HG03039 (cell line): ENCODE data around the gene DEGS2.
"Not testable (repeated sequence)": the region's sequence is repeated elsewhere in the genome, so short reads cannot be mapped to it uniquely, and the experiment has no call there.

Experiments
- ATAC-seq: cut with Tn5 transposase; IDR thresholded peaks from one replicate; pipeline ENCODE4 v1.9.1; 2021; ENCODE audit warnings: mild to moderate bottlenecking, moderate library complexity; ENCODE audit not compliant: unreplicated experiment

The DEGS2 gene

GRCh38 chr14:100180671-100181070 is 21.2 kb upstream of the DEGS2 start:
- ATAC-seq: not testable (repeated sequence)

GRCh38 chr14:100178691-100179090 is 19.2 kb upstream of the DEGS2 start:
- no peak for ATAC-seq

DNA sequence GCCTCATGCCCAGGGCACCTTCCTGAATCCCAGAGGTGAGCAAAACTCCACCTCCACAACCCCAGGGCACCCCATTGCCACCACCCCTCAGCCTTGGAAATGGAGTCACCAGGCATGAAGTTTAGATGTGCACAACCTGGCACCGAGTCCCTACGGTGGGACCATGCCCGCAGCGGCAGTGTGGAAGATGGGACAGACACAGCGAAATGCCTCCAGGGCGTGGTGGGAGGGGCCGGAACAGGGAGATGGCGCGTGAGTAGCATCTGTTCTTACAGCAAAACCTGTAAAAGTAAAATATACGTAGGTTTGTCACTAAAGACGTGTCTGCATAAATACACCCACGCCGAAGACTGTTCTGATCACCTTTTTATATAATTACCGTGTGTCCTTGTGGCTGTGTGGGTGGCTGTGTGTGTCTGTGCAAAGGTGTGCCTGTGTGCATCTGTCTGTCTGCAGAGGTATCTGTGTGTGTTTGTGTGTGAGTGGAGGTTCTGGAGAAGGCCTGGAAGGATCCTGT is 17.4 kb upstream of the DEGS2 start:
- ATAC-seq: no peak

- no peak for ATAC-seq
Measured at GRCh38 chr14:100173353-100173752, 13.9 kb upstream of the DEGS2 start.

DNA sequence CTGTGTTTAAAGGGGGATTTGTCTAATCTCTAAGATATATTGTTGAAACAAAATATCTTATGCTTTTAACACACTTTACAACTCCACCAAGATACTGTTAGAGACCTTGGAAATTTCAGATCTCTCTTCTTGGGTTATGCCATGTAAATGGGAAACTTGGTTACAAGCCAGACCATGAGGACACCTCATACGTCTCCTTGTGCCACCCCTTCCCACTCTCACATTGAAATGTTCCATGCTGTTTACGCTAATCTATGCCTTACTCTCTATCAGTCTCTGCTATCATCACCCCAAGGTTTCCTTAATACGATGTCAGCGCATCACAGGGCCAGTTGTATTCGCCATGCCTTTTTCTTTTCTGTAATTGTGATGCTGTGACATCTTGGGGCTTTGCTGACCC is 13.4 kb upstream of the DEGS2 start:
- no peak for ATAC-seq

- ATAC-seq: no peak
Measured at GRCh38 chr14:100170880-100171279, 11.4 kb upstream of the DEGS2 start.

DNA sequence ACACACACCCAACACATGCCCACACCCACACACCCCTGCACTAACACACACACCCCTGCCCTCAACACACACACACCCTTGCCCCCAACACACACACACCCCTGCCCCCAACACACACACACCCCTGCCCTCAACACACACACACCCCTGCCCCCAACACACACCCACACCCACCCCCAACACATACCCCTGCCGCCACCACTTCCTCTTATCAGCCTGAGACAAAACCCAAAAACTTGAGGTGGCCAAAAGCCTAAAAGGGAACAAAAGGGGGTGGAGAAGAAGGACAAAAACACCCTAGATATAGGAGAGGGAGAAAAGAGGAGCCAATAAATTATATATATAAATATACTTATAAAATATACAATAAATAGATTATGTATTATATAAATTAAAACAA is 9.1 kb upstream of the DEGS2 start:
- ATAC-seq: no peak

GRCh38 chr14:100165831-100166440 is 6.5 kb upstream of the DEGS2 start:
- ATAC-seq: no peak

DNA sequence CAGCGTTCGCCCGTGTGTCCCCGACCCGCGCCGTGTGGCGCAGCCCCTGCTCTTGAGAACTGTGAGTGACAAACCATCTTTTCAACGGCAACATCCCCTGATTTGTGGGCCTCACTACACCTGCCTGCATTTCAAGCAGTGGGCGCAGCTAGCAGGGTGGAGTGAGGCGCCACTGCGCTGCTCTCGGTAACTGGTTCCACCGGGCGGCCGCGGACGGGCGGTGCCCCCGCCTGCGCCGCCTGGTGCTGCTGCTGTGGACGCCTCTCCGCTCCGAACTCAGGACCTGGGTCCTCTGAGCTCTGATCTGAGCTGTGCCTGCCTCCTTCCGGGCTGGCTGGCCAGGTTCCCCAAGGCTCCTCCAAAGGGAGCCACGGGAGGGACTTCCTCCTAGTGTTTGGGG is 5.9 kb upstream of the DEGS2 start:
- no peak for ATAC-seq

- no peak for ATAC-seq
Measured at GRCh38 chr14:100160534-100160916, 1.1 kb upstream of the DEGS2 start.

GRCh38 chr14:100159865-100160533 is 554 bp upstream of the DEGS2 start:
- ATAC-seq: no peak

- ATAC-seq: no peak
Measured at GRCh38 chr14:100158566-100159093, 815 bp downstream of the DEGS2 start.

DNA sequence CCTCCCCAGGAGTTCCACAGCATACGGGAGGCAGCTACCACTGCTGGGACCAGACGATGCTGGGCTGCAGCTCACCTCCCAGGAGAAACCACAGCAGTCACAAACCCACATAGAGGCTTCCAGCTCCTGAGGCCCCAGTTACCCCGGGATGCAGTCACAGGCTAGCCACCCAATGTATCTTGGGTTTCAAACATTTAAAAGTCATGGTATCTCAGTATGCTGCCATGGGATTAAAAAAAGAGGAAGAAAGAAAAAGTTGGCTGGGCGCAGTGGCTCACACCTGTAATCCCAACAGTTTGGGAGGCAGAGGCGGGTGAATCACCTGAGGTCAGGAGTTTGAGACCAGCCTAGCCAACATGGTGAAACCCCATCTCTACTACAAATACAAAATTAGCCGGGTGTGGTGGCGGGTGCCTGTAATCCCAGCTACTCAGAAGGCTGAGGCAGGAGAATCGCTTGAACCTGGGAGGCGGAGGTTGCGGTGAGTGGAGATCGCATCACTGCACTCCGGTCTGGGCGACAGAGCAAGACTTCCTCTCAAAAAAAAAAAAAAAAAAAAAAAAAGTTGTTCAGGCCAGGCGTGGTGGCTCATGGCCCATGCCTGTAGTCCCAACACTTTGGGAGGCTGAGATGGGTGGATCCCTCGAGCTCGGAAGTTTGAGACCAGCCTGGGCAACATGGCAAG is 1.8 kb downstream of the DEGS2 start:
- not testable (repeated sequence) for ATAC-seq

GRCh38 chr14:100156776-100157175 is 2.7 kb downstream of the DEGS2 start:
- no peak for ATAC-seq

DNA sequence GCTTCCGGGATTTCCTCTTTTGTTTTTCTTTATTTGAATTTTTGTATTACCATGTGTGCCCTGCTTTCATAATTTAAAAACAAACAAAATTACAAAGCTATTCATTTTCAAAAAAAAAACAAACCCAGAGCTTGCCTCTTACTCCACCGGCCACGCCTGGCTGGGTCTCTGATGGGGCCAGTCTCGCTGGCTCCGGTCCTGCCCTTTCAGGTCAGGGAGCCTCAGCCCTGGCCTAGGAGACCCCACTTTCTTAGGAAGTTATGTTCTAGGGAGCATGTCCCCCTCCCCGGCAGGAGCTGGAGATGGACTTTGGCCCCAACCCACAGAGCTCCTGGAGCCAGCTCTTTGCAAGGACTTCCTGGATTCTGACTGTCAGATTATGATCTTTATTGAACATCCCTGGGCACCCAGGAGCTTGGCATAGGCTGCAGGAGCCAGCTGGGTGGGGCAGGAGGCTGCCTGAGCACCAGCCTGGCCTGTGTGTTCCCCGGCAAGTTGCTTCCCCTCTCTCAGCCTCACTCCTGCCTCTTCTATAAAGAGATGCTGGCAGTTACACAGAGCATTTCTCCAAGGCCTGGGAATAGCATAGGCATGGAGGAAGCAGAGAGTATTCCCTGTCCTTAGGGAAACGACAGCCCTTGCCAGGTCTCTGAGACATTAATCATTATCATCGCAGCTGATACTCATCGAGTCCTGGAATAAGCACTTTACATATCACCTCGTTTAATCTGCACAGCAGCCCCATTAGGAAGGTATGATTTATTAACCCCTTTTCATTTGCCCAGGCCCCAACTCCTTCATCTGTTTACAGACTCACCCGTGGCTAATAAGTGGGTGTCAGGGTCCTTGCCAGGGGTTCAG is 3.5 kb downstream of the DEGS2 start:
- no peak for ATAC-seq

- no peak for ATAC-seq
Measured at GRCh38 chr14:100155049-100155621, 4.3 kb downstream of the DEGS2 start.

DNA sequence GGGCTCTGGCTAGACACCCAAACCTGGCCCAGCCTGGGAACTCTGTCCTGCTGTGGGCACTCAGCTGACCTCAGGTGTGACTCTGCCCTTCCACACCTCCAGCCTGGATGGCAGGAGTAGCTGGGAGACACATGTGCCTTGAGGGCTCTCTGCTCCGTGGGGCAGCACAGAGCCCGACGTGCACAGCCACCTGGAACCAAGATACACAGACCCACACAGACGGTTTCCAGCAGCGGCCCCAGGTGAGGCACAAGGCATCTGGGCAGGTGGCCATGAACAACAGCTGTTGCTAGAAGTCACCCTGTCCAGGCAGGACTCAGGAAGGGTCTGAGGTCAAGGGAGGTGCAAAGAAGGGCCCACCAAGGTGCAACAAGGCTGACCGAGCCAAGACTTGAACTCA is 5.9 kb downstream of the DEGS2 start:
- ATAC-seq: no peak

- ATAC-seq: no peak
Measured at GRCh38 chr14:100152091-100152490, 7.4 kb downstream of the DEGS2 start.

- ATAC-seq: no peak
Measured at GRCh38 chr14:100150932-100151587, 8.4 kb downstream of the DEGS2 start.
